ENCODE data around the gene DR1.

DNA sequence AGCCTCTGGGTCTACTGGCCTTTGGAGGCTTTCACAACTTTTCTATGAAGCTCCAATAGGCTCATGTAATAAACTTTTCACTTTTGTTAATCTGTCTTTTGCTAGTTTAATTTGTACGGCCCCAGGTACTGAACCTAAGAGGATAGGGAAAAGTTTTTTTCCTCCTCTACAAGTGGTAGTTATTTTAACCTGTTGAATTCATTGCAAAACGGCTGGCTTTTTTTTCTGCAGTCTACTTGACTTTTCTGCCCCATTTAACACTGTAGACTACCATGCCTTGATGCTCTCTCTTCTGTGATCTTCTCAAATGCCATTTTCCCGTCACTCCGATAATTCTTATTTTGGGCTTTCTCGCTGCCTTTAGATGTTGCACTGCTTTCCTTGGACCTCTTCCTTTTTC, 43.6 kb upstream of the DR1 start:
- TF ChIP-seq, protein P1, sequence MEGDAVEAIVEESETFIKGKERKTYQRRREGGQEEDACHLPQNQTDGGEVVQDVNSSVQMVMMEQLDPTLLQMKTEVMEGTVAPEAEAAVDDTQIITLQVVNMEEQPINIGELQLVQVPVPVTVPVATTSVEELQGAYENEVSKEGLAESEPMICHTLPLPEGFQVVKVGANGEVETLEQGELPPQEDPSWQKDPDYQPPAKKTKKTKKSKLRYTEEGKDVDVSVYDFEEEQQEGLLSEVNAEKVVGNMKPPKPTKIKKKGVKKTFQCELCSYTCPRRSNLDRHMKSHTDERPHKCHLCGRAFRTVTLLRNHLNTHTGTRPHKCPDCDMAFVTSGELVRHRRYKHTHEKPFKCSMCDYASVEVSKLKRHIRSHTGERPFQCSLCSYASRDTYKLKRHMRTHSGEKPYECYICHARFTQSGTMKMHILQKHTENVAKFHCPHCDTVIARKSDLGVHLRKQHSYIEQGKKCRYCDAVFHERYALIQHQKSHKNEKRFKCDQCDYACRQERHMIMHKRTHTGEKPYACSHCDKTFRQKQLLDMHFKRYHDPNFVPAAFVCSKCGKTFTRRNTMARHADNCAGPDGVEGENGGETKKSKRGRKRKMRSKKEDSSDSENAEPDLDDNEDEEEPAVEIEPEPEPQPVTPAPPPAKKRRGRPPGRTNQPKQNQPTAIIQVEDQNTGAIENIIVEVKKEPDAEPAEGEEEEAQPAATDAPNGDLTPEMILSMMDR (IDR thresholded peaks at IDR 0.05): no peak
- no peak for TF ChIP-seq ZFX (IDR thresholded peaks at IDR 0.05; ENCODE audit: borderline replicate concordance)

Measured in 22Rv1 (cell line).